Hematopoietic multipotent progenitor cell treated with erythropoietin and hydrocortisone succinate and interleukin-3 and kit ligand, for 6 days (in vitro differentiated cells): ENCODE data around the gene CLIC6.
A peak's percentile ranks its signal among the peaks of the same experiment; 100 is the strongest.

ENCODE experiments used
- DNase-seq: peaks from one replicate; pipeline ENCODE4 v3.0.0-alpha.2; 2015

Gene CLIC6

DNA sequence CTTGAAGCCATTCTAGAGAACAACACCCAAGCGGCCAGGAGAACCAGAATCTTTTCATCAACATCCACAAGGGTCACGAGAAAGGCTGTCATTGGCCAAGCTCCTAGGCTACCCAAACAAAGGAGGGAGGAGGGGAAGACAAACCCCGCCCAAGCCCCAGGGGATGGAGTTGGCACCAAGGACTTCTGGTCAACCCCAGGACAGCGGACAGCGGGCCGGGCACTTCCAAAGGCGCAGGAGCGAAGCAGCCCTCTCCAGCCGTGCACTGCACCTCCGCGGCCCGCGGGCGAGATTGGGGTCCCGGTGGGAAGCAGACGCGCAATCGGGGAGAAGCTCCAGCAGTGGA, at the start of gene CLIC6:
Gene CLIC6, plus strand, starts transcription at position 192 of the 346 bp plus-strand sequence. CDS start 395 bp downstream, outside the sequence.
- DNase-seq: no peak

DNA sequence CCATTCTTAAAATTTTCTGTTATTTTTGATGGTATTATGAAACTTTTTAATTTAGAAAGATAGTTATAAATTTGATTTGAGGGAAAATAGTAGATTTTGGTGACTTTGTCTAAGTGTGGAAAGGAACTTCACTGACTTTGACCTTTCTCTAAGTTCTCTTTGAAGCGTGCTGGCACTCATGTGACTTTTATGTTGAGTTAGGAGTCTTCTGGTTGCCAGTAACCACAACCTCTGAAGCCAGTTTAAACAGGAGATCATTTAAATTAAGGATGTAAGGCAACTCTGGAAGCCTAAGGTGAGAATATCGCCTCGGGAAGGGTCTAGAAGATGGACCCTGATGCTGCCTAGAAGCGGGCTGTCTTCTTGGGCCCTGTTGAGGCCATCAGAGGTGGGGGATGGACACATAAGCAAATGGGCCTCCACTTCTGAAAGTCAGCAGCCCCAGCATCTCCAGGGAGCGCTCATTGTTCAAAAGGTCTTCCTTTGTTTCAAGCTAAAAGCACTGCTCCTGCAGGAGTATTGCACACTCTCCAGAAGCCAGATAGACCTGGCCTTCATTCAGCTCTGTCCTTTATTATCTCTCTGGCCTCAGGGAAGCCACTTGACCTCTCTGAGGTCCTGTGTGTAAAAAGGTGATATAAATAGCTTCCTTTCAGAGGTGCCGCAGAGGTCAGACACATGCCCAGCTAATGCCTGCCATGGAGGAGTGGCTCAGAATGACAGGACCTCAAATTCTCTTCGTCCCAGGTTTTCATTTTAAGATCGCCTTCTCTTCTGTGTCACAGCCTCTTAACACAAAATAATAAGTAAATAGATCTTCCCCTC, 48.7 kb upstream of the CLIC6 start:
- DNase-seq: no peak

DNA sequence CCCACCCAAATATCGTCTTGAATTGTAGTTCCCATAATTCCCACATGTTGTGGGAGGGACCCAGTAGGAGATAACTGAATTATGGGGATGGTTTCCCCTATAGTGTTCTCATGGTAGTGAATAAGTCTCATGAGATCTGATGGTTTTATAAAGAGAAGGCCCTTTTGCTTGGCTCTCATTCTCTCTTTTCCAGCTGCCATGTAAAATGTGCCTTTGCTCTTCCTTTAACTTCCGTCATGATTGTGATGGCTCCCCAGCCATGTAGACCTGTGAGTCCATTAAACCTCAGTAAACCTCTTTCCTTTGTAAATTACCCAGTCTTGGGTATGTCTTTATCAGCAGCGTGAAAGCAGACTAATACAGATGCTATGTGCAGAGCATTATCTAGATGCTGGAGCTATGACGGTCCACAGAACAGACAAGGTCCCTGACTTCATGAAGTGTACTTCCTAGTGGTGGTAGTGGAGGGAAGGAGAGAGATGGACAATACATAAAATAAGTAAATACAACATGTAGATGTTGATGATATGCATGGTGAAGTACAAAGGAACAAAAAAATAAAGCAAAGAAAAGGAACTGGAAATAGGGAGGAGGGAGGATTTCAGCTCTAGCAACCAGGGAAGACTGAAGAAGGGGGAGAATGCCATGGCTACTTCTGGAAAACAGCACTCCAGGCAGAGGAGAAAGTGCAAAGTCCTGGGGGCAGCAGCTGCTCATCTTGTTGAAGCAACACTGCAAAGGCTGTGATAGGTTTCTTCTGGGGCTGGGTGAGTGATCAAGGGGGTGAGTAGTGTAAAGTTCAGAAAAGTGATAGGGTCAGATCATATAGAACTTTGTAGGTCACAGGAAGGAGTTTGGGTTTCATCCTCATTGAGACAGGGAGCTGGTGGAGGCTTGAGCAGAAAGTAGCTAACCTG, 47.1 kb upstream of the CLIC6 start:
- DNase-seq: no peak

DNA sequence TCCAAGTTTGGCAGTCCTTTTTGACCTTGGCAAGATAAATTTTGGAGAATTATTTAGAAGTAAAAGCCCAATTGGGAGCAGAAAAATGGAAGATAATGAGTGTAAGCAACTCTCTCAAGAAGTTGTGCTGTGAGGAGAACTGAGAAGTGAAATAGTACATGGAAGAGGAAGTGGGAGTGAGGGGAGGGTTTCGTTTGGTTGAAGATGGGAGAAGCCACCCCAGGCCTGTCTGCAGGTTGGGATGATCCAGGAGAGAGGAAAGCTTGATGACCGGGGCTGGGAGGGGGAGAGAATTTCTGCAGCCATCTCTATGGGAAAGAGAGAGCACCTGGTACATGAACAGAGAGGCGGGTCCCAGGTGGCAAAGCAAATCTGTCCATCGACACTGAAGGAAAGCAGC, 45.3 kb upstream of the CLIC6 start:
- DNase-seq: no peak

DNA sequence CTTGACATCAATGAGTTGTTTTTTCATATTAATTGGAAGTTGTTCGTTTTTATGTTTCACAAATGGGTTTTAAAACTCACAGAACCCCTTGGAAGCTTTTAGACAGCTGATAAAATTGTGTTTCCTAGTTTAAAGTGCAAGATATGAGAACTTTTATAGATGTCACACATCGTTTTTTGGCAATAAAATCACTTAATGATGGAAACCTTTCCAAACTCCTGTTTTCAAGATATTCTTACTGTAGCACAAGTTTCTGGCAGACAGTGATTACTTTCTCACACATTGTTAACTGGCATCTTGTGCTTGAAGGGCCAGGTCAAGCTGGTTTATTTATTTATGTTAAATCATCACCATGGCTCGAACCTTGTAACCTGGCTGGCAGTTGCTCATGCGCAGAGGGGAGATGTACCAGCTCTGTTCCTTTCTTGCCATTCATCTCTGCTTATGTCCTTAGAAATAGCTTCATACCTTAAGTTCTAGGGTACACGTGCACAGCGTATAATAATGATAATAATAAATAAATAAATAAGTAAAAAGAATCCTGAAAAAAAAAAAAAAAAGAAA, 43.7 kb upstream of the CLIC6 start:
- DNase-seq: no peak

DNA sequence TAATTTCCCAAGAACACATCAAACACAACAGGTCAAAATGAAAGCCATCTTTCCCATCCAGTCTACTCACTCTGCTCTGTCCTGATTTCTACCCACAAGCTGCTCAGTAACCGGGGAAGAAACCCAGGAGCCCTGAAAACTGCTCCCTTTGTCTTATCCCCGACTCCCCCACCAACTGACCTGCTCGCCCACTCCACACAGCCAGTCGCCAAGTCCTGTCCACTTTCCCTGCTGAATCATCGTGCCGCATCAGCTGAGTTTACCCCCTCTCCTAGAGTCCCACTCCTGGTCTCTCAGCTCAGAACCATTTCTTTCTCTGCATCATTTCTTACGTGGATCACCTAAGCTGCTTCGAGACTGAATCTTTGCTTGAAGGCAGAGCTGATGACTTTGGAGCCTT, 42.7 kb upstream of the CLIC6 start:
- no peak for DNase-seq

DNA sequence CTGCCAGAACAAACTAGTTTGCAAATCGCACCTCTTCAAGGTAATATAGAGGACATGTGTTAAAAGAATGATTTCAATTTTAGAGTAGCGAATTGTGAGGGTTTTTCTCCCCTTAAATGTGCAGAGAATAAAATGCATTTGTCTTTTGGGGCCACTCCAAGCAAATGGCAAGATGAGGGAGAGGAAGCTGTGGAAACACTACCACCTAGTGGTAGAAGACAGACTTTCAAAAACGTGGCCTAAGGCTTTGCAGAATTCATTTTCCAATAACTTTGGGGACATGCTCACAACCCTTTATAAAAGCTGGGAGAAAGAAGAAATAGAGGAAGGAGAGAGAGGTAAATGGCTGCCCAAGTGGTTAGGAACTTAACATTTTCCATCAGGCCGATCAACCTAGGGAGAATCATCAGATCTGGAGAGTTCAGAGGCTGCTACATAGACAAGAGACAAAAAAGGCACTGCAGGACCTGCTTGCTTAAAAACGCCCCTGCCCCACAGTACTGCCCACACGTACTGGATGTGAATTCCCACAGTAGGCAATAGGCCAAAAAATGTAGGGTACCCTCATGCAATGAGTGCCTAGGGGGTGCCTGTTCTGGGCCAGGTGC, 38.2 kb upstream of the CLIC6 start:
- peak; percentile 82 for DNase-seq

DNA sequence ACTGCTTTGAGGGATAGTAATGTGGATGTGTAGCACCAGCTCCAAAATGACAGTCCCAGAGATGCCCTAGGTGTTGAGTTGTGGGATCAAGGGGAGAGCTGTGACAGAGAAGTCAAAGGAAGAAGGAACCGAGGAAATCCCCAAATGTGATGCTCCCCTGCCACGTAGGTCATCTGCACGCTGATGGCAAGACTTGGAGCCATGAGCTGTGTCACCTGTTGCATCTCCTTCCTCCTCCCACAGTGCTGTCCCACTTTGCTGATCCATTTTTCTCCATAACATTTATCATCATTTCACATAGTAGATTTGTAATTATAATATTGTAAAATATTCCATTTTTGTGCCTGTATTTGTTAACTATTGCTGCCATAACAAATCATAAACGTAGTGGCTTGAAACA, 36.3 kb upstream of the CLIC6 start:
- DNase-seq: no peak

DNA sequence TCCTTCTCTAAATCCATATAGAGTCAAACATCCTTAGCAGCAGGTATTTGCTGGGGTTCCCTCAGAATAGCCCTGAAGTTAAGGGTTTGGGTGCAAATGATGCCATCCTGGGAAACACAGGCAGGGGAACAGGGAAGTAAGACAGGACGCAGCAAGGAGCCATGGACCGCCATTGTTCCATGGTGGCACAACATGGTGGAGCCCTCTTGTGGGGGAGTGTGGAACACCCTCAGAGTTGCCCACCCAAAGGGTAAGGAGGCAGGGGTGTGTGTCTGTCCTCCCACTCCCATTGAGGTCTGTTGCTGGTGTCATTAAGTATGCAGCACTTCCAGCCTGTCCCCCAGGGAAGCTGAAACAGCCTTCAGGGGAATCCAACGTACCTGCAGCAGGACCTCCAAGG, 33.5 kb upstream of the CLIC6 start:
- DNase-seq: no peak

DNA sequence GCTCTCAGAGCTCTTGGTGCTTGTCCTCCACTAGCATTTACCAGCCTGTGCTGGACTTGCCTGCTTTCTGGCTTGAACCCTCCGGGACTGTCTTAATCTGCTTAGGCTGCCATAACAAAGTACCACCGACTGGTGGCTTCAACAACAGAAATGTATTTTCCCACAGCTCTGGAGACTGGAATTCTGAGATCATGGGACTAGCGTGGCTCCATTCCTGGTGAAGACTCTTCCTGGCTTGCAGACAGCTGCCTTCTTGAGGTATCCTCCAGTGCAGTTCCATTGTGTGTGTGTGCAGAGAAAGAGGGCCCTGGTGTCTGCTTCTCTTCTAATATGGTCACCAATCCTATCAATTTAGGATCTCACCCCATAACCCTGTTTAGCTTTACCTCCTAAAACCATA, 31.8 kb upstream of the CLIC6 start:
- DNase-seq: no peak

DNA sequence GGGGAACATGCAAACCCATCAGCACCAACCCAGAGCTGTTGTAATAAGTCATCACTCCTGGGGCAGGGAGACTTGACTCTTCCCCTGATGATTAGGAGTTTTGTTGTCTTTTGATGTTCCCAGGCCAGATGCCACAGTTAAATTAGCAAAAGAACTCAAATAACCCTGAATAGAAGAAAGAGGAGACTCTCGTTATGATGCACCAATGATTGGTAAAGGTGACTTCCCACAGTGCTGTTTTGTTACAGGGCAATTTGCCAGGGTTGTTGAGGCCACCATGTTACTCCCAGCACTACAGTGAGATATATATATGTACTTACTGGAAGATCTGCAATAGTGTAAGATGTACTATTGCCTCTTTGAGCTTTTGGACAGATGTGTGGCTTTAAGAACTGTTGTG, 29.5 kb upstream of the CLIC6 start:
- DNase-seq: no peak

DNA sequence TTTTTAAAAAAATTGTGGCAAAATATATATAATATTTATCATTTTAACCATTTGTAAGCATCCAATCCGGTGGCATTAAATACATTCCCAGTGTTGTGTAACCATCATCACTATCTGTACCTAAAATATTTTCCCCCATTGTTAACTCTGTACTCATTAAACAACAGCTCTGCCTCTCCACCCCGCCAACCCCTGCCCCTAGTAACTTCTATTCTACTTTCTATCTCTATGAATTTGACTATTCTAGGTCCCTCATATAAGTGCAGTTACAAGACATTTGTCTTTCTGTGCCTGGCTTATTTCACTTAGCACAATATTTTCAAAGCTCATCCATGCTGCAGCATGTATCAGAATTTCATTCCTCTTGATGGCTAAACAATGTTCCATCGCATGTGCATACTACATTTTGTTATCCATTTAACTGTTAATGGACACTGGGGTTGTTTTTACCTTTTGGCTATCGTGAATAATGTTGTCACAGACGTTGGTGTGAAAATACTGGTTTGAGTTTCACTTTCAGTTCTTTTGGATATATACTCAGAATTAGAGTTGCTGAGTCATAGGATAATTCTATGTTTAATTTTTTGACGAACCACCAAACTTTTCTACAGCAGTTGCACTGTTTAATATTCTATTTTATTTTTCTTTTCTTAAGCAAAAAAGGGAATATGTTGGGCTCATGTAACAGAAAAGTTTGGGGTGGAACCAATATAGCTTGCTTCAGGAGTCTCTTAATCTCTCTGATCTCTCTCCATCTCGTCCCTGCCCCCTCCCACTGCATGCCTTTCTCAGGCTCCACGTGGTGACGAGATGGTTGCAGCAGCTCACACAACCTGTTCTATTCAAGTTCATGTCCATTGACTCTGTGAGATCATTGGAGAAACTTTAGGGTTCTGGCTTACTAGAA, 28.7 kb upstream of the CLIC6 start:
- peak; percentile 56 for DNase-seq

DNA sequence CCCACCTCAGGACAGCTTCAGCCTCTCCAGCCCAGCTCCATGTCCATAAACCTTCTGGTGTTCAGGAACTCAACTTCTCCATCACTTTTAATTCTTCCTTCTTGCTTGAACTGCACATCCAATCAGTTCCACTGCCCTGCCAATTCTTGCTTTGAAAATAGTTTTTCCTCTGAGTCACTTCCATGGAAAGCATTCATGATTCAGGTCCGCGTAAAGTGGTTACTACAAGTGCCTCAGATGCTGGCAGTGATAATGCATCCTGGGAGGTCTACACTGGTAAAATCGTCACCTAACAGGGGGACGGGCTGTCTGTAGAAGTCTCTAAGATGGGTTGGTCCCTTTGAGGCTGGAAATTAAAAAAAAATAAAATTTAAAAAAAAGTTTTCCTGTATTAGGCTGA, 27.9 kb upstream of the CLIC6 start:
- DNase-seq: no peak

DNA sequence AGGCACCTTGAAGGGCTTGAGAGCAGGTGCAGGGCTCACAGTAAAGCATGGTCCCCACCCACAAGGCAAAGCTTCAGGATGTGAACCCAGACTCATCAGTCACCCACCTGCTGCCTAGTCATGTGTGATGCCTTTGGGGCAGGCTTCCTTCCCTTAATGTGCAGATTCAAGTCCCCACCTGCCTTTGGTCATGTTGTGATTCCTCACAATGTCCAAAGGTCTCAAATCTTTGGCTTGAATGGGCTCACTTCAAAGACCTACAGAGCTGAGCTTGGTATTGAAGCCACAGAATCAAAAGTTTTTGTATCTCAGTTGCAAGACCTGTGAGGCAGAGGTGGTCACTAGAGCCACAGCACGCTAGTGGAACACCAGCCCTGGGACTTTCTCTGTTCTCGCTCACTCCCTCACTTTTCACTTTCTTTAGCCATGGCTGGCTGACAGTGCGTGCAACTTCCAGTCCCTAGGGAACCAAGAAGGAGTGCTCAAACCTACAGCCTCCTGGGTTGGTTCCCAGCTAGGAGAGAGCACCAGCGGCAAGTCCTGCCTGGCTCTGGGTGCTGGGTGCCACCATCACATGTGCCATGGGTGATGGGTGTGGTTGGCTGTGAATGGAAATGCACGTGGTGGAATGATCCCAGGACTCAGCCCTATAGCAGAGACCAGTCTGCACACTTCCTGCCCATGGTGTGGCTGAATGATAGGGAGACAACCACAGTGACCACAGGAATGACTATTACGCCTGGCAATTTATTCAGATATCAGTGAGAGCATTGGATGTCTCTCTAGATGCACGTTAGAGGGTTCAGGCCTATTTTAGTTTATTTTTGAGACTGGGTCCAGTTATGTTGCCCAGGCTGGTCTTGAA, 26.4 kb upstream of the CLIC6 start:
- peak; percentile 69 for DNase-seq

DNA sequence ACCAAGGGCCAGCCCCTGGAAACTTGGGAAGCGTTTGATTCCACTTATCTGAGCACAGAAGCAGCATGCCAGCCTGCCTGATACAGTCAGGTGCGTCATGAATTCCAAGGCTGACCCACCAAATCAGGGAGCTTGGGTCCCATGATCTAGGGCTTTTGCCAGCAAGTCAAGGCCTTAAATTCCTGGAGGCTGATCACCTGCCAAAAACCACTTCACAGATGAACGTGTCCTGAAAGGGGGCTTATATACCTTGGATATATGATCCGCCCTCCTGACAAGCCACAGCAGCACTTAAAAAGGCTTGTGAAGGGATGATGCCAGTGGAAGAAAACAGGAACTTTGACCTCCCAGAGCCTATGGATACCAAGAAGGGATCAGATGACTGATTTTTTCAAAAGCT, 24.0 kb upstream of the CLIC6 start:
- DNase-seq: no peak

DNA sequence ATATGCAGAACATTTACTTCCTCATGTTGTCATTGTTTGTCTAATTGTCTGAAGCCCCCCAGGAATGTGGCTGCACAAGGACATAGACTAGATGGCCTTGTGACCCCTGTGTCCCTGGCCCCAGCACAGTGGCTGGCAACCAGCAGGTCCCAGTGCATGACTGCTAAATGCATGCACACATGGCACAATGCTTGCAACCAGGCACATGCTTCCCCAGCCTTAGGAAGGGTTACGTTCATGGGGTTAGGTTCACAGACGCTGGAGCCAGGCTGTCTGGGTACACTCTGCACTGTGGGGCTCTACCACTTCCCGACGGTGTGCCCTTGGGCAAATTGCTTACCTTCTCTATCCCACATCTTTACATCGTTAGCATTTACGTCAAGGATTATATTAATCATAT, 21.2 kb upstream of the CLIC6 start:
- DNase-seq: no peak

DNA sequence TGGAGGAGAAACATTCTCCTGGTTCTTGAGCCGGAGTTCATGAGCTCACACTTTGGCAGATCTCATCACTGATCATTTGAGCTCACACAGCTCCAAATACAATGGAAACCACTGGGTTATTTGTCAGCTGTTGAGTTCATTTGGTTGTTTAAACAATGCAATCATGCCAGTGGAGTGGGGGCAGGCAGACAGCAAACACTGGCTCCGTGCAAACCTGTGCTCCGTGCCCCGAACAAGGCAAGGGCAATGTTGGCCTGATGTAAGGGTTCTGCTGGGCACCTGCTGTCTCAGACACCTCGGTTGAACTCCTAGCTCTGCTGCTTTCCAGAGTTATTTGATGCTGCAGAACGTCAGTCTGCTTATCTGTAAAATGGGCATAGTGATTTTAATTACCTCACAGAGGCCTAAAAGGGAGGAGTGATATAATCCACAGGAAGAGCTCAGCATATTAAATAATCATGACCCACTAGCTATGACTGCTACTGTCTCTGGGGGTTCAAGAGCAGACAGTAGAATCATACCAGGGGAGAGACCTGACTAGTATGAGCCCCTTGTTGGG, 20.0 kb upstream of the CLIC6 start:
- DNase-seq: no peak

DNA sequence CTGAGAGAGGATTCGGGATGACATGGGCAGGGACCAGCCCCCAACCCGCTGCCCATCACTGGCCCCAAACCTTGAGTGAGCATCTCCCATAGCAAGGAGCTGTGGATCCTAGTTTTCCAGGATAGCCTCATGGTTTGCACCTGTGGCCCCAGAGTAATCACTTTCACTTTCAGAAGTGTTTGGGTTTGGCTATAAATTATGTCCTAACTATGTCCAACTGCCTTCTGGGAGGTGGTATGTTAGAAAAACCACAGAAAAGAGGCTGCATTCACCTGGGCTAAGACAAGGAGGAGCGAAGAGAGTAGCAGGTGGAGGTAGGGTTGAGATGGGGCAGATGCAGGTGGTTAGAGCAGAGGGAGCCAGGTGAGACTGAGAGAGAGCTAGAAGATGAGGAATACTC, 19.4 kb upstream of the CLIC6 start:
- DNase-seq: no peak

DNA sequence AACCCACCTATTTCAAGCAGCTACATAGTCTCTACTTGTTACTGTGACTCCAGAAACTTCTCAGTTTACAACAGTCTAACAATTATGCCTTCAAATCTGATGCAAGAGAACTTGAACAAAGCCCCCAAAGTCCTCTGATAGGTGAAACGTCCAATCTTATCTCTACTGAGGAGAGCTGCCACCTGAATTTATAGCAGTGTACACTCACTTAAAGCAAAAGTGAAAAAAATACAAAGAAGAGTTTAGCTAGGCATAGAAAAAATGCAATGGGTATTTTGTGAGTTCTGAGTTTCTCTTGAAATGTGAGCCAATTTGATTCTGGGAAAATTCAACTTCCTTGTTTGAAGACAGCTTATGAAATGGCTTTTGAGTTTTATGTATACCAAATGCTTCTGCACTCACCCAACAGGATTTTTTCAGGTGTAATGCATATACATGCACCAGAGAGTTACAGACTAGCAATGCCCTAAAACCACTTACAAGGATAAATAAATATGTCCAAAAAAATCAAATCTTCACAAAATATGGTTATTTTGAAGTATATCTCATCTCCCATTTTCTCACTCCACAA, 17.8 kb upstream of the CLIC6 start:
- DNase-seq: no peak

DNA sequence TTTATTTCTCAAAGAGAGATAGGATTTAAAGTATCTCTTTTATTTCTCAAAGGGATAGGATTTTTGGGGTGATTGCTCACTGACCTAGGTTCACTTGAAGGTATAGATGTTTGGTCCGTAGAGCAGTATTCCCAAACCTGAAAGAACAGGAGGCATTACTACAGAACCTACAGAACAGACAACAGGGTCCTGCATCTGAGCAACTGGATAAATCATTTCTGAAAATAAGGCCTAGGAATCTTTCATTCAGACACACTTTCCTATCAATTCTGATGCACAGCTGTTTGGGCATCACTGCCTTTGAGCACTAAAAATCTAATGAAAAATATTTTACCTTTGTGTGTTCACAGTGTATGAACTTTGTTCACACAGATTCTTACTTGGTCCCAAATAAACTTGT, 17.2 kb upstream of the CLIC6 start:
- no peak for DNase-seq

DNA sequence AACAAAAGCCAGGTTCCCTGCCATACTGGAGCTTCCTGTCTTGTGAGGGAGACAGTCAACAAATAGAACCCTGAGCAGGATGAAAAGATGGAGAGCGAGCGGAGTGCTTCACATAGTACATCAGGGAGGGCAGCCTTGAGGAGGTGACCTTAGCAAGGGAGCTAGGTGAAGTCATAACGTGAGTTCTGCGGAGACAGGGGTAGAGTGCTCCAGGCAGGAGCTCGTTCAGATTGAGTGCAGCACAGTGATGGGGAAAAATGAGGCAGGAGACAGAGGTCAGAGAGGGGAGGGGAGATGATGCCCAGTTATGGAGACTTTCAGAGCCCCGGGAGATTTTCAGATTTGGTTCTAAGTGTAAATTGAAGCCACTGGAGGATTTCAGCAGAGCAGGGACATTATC, 15.3 kb upstream of the CLIC6 start:
- DNase-seq: no peak
